HG03442 (cell line): ENCODE measurements around the gene MYH9.
A peak's percentile ranks its signal among the peaks of the same experiment; 100 is the strongest.
"Not testable (repeated sequence)": the region's sequence is repeated elsewhere in the genome, so short reads cannot be mapped to it uniquely, and the experiment has no call there.

ENCODE experiments used
- ATAC-seq: cut with Tn5 transposase; IDR thresholded peaks from one replicate; pipeline ENCODE4 v1.9.1; 2021; ENCODE audit warnings: mild to moderate bottlenecking, moderate library complexity; ENCODE audit not compliant: unreplicated experiment

Gene MYH9

GRCh38 chr22:36387959-36388726 lies at the start of gene MYH9:
Gene MYH9 (minus strand): TSS chr22:36387967. CDS start chr22:36349236, 38,731 bp downstream.
- peak; percentile 67 for ATAC-seq

- peak; percentile 59 for ATAC-seq
These were observed 48.0 kb upstream of the MYH9 start for GRCh38 chr22:36435516-36436415.

GRCh38 chr22:36433318-36434231 lies 45.8 kb upstream of the MYH9 start:
- no peak for ATAC-seq

- no peak for ATAC-seq
These were observed 45.0 kb upstream of the MYH9 start for GRCh38 chr22:36432592-36433317.

GRCh38 chr22:36431977-36432376 lies 44.2 kb upstream of the MYH9 start:
- ATAC-seq = no peak

GRCh38 chr22:36430863-36431262 lies 43.1 kb upstream of the MYH9 start:
- ATAC-seq = no peak

GRCh38 chr22:36427952-36428351 lies 40.2 kb upstream of the MYH9 start:
- not testable (repeated sequence) for ATAC-seq

- no peak for ATAC-seq
These were observed 38.3 kb upstream of the MYH9 start for GRCh38 chr22:36425977-36426523.

- ATAC-seq = no peak
These were observed 37.3 kb upstream of the MYH9 start for GRCh38 chr22:36424901-36425579.

- not testable (repeated sequence) for ATAC-seq
These were observed 36.7 kb upstream of the MYH9 start for GRCh38 chr22:36424466-36424865.

- no peak for ATAC-seq
These were observed 36.0 kb upstream of the MYH9 start for GRCh38 chr22:36423461-36424404.

- ATAC-seq = no peak
These were observed 34.7 kb upstream of the MYH9 start for GRCh38 chr22:36422287-36423014.

GRCh38 chr22:36419912-36420882 lies 32.4 kb upstream of the MYH9 start:
- ATAC-seq = no peak

- no peak for ATAC-seq
These were observed 31.6 kb upstream of the MYH9 start for GRCh38 chr22:36419177-36419911.

- no peak for ATAC-seq
These were observed 29.5 kb upstream of the MYH9 start for GRCh38 chr22:36417281-36417686.
